GM12878 (cell line): ENCODE data around the gene TBC1D19. TPM values are rescaled to one million over a fixed set of nuclear protein-coding genes. Genes with fewer than 3 reads are reported as not detected.

ENCODE experiments used
- ASH2L ChIP-seq: fragments of 300-600, 200-600 bp; sonication (generic); IDR thresholded peaks from 2 replicates; pipeline ENCODE4 v1.6.1; 2017; ENCODE audit warnings: low read depth, mild to moderate bottlenecking, borderline replicate concordance
- ATF7 ChIP-seq: fragments of 450-650 bp; IDR thresholded peaks from 2 replicates; pipeline ENCODE4 v1.6.1; 2016; ENCODE audit warnings: low read depth, mild to moderate bottlenecking
- CBFB ChIP-seq: IDR thresholded peaks from 2 replicates; pipeline ENCODE4 v1.6.1; 2016; ENCODE audit warnings: antibody characterized with exemption, low read depth
- HDAC2 ChIP-seq: fragments of 200-600 bp; sonication (generic); IDR thresholded peaks from 2 replicates; pipeline ENCODE4 v1.6.1; 2017
- HDGF ChIP-seq: fragments of 450-650 bp; IDR thresholded peaks from 2 replicates; pipeline ENCODE4 v1.6.1; 2016; ENCODE audit warnings: antibody characterized with exemption
- IKZF2 ChIP-seq, 2 experiments: fragments of 450-650 bp; IDR thresholded peaks; 2 replicates each; pipeline ENCODE4 v1.6.1; 2017; ENCODE audit warnings: mild to moderate bottlenecking in 2 of 2, moderate library complexity in 2 of 2
- MYB ChIP-seq: fragments of 150-350 bp; IDR thresholded peaks from 2 replicates; pipeline ENCODE4 v1.6.1; 2014; ENCODE audit warnings: mild to moderate bottlenecking, low read depth, low read length, borderline replicate concordance
- NBN ChIP-seq: fragments of 450-650 bp; IDR thresholded peaks from 2 replicates; pipeline ENCODE4 v1.6.1; 2016
- NKRF ChIP-seq: fragments of 450-650 bp; conservative IDR thresholded peaks from 2 replicates; pipeline ENCODE4 v1.6.1; 2017; ENCODE audit warnings: mild to moderate bottlenecking, moderate library complexity
- PAX5 ChIP-seq: IDR thresholded peaks from 2 replicates; pipeline ENCODE4 v1.6.1; 2011; ENCODE audit warnings: low read depth, low read length, borderline replicate concordance
- POLR2A ChIP-seq: IDR thresholded peaks from 2 replicates; pipeline ENCODE4 v1.6.1; 2011; ENCODE audit warnings: low read depth, mild to moderate bottlenecking, low read length
- RAD51 ChIP-seq: fragments of 450-650 bp; IDR thresholded peaks from 2 replicates; pipeline ENCODE4 v1.6.1; 2016; ENCODE audit warnings: moderate library complexity, mild to moderate bottlenecking, inconsistent platforms
- RFX5 ChIP-seq: IDR thresholded peaks from 2 replicates; pipeline ENCODE4 v1.6.1; 2011; ENCODE audit warnings: low read depth, low read length, improper control_type of control experiment
- RUNX3 ChIP-seq: IDR thresholded peaks from 2 replicates; pipeline ENCODE4 v1.6.1; 2012; ENCODE audit warnings: low read length, inconsistent platforms
- SKIL ChIP-seq: fragments of 450-650 bp; IDR thresholded peaks from 2 replicates; pipeline ENCODE4 v1.6.1; 2017; ENCODE audit warnings: mild to moderate bottlenecking, low read depth, inconsistent platforms; ENCODE audit not compliant: poor library complexity, severe bottlenecking
- SP1 ChIP-seq: IDR thresholded peaks from one replicate; pipeline ENCODE4 v1.6.1; 2011; ENCODE audit warnings: low read depth, low read length
- SPI1 ChIP-seq: IDR thresholded peaks from 2 replicates; pipeline ENCODE4 v1.6.1; 2011; ENCODE audit warnings: low read depth, mild to moderate bottlenecking, low read length, moderate library complexity, borderline replicate concordance; ENCODE audit not compliant: insufficient read depth
- SREBF2 ChIP-seq: IDR thresholded peaks from 2 replicates; pipeline ENCODE4 v1.6.1; 2012; ENCODE audit warnings: mild to moderate bottlenecking, low read length
- STAT1 ChIP-seq: fragments of 450-650 bp; conservative IDR thresholded peaks from 2 replicates; pipeline ENCODE4 v1.6.1; 2014; ENCODE audit warnings: antibody characterized with exemption, mild to moderate bottlenecking
- TAF1 ChIP-seq: IDR thresholded peaks from 2 replicates; pipeline ENCODE4 v1.6.1; 2011; ENCODE audit warnings: mild to moderate bottlenecking, low read depth, low read length, borderline replicate concordance
- YY1 ChIP-seq: IDR thresholded peaks from 2 replicates; pipeline ENCODE4 v1.6.1; 2011; ENCODE audit warnings: low read depth, mild to moderate bottlenecking, low read length
- ZBED1 ChIP-seq: IDR thresholded peaks from 2 replicates; pipeline ENCODE4 v1.6.1; 2016; ENCODE audit warnings: borderline replicate concordance
- ZBTB11 ChIP-seq: fragments of 450-650 bp; formaldehyde crosslinking; IDR thresholded peaks from 2 replicates; pipeline ENCODE4 v1.5.0; 2022; ENCODE audit warnings: mild to moderate bottlenecking, missing genetic modification characterization
- ZNF217 ChIP-seq: fragments of 450-650 bp; IDR thresholded peaks from 2 replicates; pipeline ENCODE4 v1.6.1; 2017; ENCODE audit warnings: antibody characterized with exemption, mild to moderate bottlenecking
- ZNF622 ChIP-seq: fragments of 450-650 bp; IDR thresholded peaks from 2 replicates; pipeline ENCODE4 v1.6.1; 2017; ENCODE audit warnings: mild to moderate bottlenecking, inconsistent platforms
- polyA plus RNA-seq, 11 experiments: library from polyadenylated mRNA; depleted of rRNA in 4 of 11; unstranded in 6 of 11; stranded (reverse) in 5 of 11; fragments of >200 nt; fragmentation: Nextera tagmentation in 4 of 11; fragmentation: Illumina TruSeq in 1 of 11; extraction: Ambion mirVana in 4 of 11; extraction: Trizol in 1 of 11; gene quantifications; 1 replicate in 1 of 11; 2 replicates in 10 of 11; pipeline versions ENCODE4 v1.2.1 to v1.2.3, GENCODE V29; 2011 to 2016; ENCODE audit warnings: inconsistent platforms in 2 of 11, missing spikeins in 2 of 11, low read depth in 1 of 11
- total RNA-seq, 4 experiments: library from RNA; depleted of rRNA in 3 of 4; stranded (reverse); fragments of >200 nt in 3 of 4; fragmentation: Illumina TruSeq in 1 of 4; extraction: Trizol in 1 of 4; gene quantifications; 2 replicates each; pipeline versions ENCODE4 v1.2.1 to v1.2.3, GENCODE V29; 2013 to 2021

TBC1D19 gene
- total and polyA plus RNA-seq, 10 of the 15 experiments (the other 5 are each of a cell fraction or from before 2014, with no cell fraction given) = 0.29 to 3.9 (median 2.1) TPM

- TF ChIP-seq ZBTB11 (CRISPR knock-in tag) (peak; percentile 98), RAD51 (no peak), POLR2A (peak; percentile 70), ASH2L (no peak), RUNX3 (peak; percentile 83), YY1 (peak; percentile 92), SPI1 (no peak), STAT1 (peak; percentile 94; the same call in 1 of the 2 replicates), SREBF2 (no peak), NKRF (peak; percentile 90), PAX5 (peak; percentile 52; the same call in 1 of the 2 replicates), IKZF2 (IDR thresholded peaks at IDR 0.05) (peak; percentile 51 to 57; a peak in 2 of 4 replicates), ZNF217 (no peak), SKIL (no peak), MYB (no peak), ATF7 (no peak), HDGF (0 out of 2 replicates have a peak, but pooled peaks have one; percentile 42), TAF1 (peak; percentile 95), NBN (peak; percentile 88), ZBED1 (no peak), RFX5 (no peak), ZNF622 (no peak), HDAC2 (no peak), SP1 (peak; percentile 65), CBFB (peak; percentile 66)
These were observed at the start of gene TBC1D19 (continued) for GRCh38 chr4:26583865-26584652.
